Fibroblast of peridontal ligament (primary cell): ENCODE data around the gene ADGRB2.
"Not testable (repeated sequence)": the region's sequence is repeated elsewhere in the genome, so short reads cannot be mapped to it uniquely, and the experiment has no call there.

Experiments used
- DNase-seq: peaks from one replicate; pipeline ENCODE4 v3.0.0-alpha.2; 2010; ENCODE audit errors: extremely low read depth

ADGRB2 gene

DNA sequence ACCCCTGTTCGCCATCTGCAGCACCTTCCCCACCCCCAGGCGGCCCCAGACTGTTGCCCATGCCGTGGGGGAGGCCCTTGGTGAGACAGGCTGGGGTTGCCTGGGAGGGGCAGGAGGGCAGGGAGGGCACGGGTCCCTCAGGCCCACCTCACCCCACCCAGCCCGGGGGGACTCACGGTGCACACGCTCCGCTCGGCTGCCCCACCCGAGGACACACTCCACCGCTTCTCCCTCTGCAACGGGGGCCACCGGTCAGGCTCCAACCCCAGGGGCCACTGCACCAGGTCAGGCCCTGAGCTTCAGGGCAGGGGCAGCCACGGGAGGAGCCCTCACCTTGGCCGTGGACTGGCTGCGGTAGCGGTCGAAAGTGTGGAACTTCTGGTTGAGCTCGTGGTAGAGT lies 36.3 kb downstream of the ADGRB2 start:
- no peak for DNase-seq

DNA sequence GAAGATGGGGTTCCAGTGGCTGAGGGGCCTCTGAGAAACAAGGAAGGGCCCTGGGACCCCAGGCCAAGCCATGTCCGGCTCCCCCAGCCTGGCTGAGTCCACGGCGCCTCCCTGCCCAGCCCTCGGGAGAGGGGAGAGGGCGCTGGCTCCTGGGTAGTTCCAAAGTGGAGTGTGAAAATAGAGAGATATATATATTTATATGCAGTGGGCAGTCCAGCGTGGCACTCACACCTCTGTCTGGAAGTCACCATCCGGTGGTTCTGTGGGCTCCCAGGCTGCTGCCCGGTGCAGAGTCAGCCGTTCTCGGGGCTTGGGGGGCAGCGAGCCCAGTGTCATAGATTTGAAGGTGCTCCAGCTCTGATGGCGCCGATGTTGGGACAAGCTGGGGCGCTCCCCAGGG lies 36.9 kb downstream of the ADGRB2 start:
- no peak for DNase-seq

DNA sequence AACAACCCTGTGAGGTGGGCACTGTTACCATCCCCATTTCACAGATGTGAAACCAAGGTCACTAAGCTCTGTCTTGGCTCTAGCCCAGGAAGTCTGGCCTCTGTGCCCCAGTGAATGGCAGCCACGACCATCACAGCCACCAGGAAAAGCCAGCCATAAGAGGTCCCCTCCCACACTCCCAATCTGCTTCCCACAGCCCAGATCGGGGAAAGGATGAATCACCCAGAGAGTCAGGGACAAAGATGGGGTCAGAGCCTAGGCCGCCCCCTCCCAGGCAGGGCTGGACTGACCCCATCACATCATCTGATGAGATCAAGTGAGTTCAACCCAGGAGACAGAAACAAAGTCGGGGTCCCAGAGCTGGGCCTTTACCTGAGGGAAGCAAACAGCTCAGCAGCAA lies 37.4 kb downstream of the ADGRB2 start:
- no peak for DNase-seq

DNA sequence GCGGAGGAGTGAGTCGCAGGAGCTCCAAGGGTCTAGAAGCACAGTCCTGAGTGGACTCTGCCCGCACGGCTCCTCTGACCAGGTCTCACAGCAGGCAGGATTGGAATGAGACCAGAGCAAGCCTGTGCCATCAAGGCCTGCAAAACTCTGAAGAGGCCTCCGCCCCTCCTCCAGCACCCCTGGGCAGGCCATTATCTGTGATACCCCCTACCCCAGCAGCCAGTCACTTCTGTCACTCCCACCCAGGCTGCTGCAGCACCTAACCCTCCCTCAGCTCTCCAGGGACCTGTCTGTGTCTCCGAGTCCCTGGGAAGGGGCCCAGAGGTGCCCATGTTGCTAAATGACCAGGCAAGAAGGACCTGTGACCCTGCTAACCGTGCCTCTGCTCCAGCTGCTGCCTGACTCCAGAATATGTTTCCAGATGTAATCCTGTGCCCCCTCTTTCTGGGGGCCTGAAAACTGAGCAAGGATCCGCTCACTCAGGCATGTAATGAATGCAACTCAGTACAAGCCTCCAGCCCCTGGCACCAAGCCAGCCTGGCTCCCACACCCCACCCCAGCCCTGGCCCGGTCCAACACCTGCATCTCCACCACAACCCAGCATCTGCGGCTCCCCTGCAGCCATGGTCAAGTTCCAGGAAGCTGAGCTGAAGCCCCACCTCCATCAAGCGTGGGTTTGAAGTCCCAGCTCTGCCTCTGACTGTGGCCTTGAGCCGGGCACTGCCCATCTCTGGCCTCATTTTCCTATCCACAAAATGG lies 38.2 kb downstream of the ADGRB2 start:
- DNase-seq: no peak

DNA sequence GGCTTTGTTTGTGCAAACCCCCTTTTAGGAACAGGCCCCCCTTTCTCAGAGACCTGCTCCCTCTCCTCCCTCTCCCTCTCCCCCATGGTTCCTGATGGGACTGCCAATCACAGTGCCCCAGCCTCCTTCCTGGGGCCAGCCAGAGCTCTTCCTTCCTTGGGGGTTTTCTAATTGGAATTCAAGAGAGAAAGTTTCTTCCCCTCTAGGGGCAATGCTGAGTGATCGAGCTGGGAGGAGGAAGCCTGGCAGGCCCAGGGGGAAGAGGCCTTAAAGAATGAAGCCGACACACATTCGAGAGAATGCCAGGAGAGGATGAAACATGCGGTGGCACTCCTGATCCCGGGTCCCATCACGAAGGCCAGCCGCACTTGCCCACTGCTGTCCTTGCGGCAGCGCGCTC lies 39.0 kb downstream of the ADGRB2 start:
- DNase-seq: no peak

DNA sequence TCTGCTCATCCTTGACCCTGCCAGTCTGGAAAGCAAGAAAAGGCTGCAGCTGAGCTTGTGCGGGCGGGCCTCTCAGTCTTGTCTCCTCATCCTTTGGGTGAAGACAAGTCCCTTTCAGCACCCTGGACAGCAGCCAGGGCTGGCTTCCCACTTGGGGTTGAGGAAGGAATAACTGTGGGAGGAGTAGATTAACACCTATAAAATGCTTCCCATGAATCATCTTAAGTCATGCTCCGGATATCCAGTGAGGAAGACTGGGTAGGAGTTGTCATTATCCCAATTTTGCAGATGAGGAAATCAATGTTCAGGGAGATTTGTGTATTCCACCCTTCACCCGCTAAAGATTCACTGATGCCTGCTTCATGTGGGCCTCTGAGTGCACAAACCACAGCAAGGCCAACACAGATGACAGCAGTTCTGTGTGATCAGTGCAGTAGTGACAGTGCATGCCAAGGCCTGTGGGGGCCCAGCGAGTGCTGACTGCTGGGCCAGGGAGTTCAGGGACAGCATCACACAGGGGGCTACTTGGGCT lies 40.2 kb downstream of the ADGRB2 start:
- peak; percentile 65 for DNase-seq

DNA sequence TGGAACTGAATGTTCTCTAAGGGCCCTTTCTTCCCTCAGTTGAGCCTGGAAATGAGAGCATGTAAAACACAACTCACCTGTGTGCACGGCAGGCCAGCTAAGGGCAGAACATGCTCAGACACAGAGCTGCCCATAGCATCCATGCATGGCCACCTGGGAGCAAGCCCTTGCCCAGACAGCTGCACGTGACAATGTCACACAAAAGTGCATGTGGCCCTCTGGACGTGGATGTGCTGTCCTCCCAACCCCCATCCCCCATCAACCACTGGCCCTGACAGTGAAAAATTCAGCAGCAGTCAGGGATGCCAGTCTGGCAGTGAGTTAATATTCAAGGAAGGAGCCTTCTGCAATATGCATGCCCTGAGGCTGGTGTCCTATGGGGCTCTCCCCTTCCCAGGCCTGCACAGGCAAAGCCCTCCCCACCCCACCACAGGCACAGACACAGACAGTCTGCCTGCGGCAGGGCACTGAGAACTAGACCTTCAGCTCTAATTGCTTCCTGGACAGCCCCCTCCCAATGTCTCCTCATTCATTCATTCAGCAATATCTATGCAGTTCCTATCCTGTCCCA lies 45.7 kb downstream of the ADGRB2 start:
- DNase-seq: no peak

DNA sequence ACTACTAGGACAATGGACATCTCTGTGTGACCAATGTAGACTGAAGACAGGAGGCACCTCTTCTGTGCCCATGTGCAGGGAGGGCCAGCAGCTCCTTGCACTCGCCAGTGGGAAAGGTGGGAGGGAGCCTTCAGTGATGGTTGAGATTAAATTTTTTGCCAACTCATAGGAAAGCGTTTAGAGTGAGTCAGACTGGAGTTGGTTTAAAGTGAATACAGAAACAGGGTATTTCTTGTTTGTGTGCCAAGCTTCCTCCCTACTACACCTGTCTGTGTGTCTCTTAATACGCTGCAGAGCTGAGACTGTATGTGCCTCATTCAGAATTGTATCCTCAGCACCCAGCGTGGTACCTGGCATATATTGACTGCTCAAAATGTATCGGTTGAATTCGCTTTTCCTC lies 46.8 kb downstream of the ADGRB2 start:
- peak; percentile 42 for DNase-seq

DNA sequence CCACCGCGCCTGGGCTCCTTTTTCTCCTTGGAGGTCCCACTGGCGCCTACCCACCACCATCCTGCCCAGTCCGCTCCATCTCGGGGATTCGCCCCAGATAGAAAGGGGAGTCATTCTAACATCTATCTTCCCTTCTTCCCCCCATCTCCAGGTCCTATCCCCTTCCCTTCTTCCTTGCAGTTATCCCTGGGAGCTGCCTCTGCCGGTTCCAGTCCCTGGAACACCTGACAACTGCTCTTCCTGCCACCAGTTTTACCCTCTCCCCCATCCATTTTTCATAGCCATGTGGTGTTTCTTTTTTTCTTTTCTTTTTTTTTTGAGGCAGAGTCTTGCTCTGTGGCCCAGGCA lies 48.3 kb downstream of the ADGRB2 start:
- no peak for DNase-seq

DNA sequence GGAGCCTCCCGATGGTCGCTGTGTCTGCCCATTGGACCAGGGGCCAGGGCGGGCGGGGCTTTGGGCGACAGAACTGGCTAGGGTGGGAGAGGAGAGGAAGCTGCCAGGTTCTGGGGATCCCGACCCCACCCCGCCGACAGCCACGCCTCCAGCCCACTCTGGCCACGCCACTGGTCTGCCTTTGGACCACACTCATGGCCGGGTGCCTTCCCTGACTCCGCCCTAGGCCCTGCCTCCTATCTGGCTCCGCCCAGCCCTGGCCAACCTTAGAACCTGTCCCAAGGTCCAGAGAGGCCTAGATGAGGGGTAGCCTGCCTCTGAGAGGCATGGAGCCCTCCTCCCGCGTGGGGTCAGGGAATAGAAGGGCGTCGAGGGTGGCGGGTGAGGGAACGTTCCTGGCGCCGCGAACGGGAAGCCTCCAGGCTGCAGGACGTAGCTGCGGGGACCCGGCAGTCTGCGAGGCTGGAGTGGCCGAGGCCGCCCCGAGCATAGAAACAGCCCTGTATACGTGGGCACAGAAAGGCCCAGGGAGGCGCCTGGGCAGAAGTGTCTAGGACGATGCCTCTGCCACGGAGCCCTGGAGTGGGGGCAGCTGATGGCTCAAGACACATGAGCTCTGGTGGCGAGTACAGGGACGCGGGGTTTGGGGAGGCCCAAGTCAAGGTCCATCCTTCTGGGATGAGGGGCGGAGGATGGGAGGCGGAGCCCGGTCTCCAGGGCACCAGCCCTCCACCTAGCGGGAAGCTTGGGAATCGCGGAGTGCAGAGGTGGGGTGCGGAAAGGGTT lies 48.9 kb downstream of the ADGRB2 start:
- peak; percentile 87 for DNase-seq

DNA sequence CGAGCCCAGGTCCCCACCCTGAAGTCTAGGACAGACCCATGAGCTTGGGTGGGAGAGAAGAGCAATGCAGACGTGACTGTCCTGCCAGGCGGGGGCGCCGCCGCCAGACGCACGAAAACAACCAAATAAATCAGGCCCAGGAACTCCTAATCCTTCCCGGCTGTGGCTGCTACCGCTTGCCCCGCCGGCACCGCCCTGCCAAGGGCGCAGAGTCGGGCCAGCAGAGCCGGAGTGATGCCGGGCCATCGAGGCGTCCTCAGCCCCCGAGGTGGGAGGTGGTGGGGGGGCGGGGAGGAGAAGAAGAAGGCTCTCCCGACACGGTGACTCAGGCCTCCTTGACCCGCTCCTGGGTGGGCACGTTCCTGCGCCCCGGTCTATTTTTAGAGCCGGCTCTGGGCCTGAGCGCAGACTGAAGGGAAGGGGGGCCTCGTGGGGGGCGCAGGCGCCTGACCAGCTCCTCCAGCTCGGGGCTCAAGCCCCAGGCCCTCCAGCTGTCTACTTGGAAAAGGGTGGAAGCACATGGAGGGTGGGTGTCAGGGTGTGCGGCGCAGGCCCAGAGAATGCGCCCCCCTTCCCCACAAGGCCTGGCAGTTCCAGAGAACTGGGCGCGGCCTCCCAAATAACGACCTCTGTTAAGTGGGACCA lies 49.6 kb downstream of the ADGRB2 start:
- peak; percentile 64 for DNase-seq

DNA sequence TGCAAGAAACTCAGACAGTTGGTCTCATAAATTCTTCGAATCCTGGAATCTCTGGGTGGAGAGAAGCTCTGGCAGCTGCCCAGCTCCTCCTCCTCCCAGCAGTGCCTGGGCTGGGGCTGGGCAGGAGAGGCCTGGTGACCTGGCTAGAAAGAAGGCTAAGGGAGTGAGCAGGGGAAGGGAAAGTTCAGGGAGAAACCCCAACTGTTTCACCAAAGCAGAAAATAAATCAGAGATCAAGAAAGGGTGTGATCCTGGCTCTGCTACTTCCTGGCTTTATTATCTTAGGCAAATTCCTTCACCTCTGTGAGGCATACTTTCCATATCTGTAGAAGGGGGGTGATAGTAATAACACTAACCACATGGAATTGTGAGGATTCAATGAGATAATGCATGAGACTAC lies 51.5 kb downstream of the ADGRB2 start:
- peak; percentile 83 for DNase-seq

DNA sequence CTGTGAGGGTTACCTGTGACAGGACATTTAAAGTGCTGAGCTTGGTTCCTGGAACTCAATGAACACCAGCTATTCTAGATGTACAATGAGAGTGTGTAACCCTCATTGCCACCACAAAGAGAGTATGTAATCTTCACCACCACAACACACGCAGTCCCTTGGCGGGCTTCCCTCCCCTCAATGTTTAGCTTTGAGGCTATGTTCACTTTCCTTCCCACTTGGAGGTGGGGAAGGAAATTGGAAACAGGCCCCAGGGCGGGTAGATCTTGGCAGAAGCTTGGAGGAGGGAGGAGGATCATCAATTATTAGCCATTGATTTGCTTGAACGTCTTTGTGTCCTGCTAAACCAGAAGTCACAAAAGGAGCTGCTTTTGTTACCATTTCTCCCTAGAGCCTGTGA lies 52.1 kb downstream of the ADGRB2 start:
- DNase-seq: peak; percentile 93

DNA sequence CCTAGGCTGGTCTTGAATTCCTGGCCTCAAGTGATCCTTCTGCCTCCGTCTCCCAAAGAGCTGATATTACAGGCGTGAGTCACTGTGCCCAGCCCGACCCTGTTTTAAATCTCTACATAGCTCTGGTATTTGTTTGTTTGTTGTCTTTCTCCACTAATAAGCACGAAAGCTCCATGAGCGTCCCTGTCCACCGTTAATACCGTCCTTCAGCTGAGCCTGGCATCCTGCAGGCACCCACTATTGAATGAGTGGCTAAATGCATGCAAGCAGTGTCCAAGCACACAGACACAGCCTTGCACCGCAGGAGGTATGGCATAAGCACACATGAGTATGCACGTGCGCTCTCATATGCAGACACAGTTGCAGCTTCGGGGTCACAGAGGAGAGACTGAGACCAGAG lies 55.8 kb downstream of the ADGRB2 start:
- DNase-seq: no peak

DNA sequence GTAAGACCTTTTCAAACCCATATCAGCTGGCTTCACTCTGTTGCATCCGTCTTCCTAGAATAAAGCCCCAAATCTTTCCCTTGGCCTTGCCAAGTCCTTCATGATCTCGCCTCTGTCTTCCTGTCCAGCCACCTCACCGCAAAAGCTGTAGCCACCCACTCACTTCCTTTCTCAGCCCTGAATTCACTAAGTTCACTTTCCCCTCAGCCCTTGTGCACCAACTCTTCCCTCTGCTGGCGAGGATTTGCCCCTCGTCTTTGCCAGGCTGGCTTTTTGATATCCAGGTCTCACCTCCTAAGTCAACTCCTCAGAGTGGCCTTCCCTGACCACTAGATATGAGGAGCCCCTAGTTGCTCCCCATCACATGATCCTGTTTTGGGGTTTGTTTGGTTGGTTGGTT lies 56.4 kb downstream of the ADGRB2 start:
- peak; percentile 54 for DNase-seq

DNA sequence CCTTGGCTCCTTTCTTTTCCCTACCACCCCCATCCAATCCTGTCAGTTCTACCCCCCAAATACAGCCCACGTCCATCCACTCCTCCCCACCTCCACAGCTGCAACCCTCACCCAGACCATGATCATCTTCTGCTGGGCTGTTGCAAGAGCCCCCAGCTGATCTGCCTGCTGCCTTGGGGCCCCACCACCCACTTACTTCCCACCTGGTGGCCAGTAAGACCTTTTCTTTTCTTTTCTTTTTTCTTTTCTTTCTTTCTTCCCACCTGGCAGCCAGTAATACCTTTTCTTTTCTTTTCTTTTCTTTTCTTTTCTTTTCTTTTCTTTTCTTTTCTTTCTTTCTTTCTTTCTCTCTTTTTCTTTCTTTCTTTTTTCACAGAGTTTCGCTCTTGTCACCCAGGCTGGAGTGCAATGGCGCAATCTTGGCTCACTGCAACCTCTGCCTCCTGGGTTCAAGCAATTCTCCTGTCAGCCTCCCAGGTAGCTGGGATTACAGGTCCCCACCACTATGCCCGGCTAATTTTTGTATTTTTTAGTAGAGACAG lies 57.0 kb downstream of the ADGRB2 start:
- DNase-seq: not testable (repeated sequence)

DNA sequence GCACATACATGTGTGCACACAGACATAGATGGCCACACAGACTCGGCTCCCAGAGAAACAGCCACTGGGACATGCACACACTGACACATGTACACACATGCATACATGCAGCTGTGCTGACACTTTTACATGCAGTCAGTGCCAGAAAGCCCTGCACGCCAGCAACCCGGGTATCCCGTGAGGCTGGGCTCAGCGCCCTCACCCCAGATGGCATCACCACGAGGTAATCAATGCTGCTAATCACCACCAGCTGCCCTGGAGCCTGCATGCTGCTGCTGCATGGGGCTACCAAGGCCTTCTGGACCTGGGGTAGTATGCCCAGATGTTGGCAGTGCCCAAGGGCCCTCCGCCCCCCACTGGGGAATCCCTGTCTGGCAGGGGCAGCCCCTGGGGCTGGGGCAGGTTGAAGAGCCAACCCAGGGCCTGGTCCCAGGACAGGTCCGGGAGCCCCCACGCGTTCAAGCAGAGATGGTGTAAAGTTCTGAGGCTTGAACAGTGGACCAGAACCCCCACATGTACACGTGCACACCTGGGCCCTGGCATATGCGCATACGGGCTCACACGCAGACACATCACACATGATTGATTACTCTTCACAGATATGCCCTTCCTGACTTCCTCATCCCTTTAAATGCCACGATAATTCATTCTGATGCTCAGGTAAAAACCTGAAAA lies 57.6 kb downstream of the ADGRB2 start:
- DNase-seq: peak; percentile 71

DNA sequence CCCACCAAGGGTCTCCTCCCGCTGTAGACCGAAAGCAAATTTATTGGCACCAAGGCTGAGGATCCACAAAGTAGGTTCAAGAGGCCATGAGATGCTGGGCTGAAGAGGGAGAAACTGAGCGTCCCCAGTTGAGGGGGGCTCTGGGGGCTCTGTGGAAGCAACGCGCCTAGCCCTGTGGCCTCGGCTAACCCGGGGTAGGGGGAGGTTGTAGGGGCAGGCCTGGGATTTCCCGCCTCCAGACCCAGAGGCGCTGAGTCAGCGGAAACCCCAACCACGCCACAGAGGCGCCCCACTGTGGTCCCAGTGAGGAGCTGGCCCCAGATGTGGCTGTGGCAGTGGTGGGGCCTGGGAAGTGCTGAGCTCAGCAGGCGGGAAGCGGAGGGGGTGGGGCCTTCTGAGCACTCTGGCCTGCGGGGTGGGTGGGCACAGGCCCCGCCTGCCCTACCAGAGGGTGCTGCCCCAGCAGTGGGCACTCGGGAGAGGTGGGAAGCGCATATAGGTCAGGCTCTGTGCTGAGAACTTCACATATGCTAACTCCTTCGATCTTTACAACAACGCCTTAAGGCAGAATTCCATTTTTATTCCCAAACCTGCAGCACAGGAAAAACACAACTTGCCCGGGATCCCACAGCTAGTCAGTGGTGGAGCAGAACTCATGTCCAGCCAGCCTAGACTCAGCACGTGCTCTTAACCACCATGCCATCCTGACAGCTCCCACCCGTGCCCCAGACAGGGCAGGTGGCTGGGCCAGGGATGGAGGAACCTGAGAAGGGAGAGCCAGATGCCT lies 58.9 kb downstream of the ADGRB2 start:
- DNase-seq: peak; percentile 50

DNA sequence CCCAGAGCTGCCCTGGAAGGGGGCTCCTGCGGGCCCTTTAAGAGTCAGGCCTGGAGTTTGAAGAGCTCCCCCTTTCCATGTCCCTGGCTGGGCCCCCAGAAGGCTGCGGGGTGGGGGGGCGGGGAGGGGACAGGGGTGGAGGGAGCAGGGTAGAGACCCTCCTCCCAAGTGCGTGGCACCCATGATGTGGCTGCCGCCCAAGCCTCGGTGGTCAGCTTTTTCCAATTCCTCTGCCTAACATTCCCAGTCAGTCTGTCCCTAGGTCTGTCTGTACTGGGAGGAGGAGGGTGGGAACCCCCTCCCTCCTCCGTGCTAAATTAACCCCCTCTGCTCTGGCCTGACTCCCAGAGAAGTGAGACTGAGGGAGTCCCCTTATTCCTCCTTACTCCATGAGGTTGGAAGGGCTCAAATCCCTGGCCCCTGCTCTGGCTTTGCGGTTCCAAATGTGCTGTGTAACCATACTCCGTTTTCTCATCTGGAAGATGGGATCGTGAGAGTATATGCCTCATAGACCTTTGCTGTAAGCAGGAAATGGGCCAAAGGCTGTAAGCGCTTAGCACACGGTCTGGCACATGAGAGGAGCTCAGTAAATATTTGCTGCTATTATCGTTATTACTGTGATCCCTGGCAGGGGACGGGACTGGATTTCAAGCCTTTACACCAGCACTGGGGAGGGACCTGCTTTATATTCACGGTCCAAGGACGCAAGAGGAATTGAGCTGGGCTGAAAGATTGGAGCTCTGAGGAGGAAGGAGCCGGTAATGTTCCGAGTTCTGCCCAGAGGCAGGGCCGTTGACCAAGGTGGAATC lies 59.7 kb downstream of the ADGRB2 start:
- DNase-seq: peak; percentile 80
